HG02571 (cell line): ENCODE measurements around the gene ANXA1.

ENCODE experiments used
- ATAC-seq: cut with Tn5 transposase; IDR thresholded peaks from one replicate; pipeline ENCODE4 v1.9.1; 2021; ENCODE audit warnings: mild to moderate bottlenecking, moderate library complexity; ENCODE audit not compliant: unreplicated experiment

ANXA1 gene

GRCh38 chr9:73137914-73138313, 13.8 kb upstream of the ANXA1 start:
- no peak for ATAC-seq

GRCh38 chr9:73138516-73138915, 13.1 kb upstream of the ANXA1 start:
- no peak for ATAC-seq

GRCh38 chr9:73141282-73141681, 10.4 kb upstream of the ANXA1 start:
- ATAC-seq = no peak

- no peak for ATAC-seq
These were observed 7.8 kb upstream of the ANXA1 start for GRCh38 chr9:73143711-73144328.

GRCh38 chr9:73146111-73146815, 5.4 kb upstream of the ANXA1 start:
- ATAC-seq = no peak

- ATAC-seq = no peak
These were observed 3.2 kb upstream of the ANXA1 start for GRCh38 chr9:73148447-73148937.

GRCh38 chr9:73149371-73150067, 2.1 kb upstream of the ANXA1 start:
- peak; percentile 74 for ATAC-seq

- ATAC-seq = no peak
These were observed 829 bp downstream of the ANXA1 start for GRCh38 chr9:73152543-73152844.

GRCh38 chr9:73152953-73153352, 1.3 kb downstream of the ANXA1 start:
- ATAC-seq = no peak

GRCh38 chr9:73153793-73154227, 2.1 kb downstream of the ANXA1 start:
- ATAC-seq = no peak

GRCh38 chr9:73154271-73154670, 2.6 kb downstream of the ANXA1 start:
- no peak for ATAC-seq

GRCh38 chr9:73154722-73155121, 3.1 kb downstream of the ANXA1 start:
- no peak for ATAC-seq

GRCh38 chr9:73155377-73155776, 3.7 kb downstream of the ANXA1 start:
- ATAC-seq = no peak

- ATAC-seq = no peak
These were observed 4.6 kb downstream of the ANXA1 start for GRCh38 chr9:73155968-73156864.

- ATAC-seq = no peak
These were observed 5.2 kb downstream of the ANXA1 start for GRCh38 chr9:73156865-73157187.

GRCh38 chr9:73157811-73158210, 6.1 kb downstream of the ANXA1 start:
- no peak for ATAC-seq

GRCh38 chr9:73158723-73159122, 7.1 kb downstream of the ANXA1 start:
- no peak for ATAC-seq

GRCh38 chr9:73160868-73161267, 9.2 kb downstream of the ANXA1 start:
- no peak for ATAC-seq

GRCh38 chr9:73162987-73163768, 11.5 kb downstream of the ANXA1 start:
- ATAC-seq = no peak

- ATAC-seq = no peak
These were observed 14.2 kb downstream of the ANXA1 start for GRCh38 chr9:73165911-73166310.
